GM13977 (cell line): ENCODE data around the gene CYP27B1.
"Not testable (repeated sequence)": the region's sequence is repeated elsewhere in the genome, so short reads cannot be mapped to it uniquely, and the experiment has no call there.

ENCODE experiments used
- DNase-seq: peaks from one replicate; pipeline ENCODE4 v3.0.0; 2012; ENCODE audit warnings: low spot score
- in situ Hi-C: fragments of 300-500 bp; cut with MboI; formaldehyde crosslinking; loops from one replicate; pipeline ENCODE4 v1.12.0; 2022; ENCODE audit warnings: low sequenced_read_pairs, low pct_unique_long_range_greater_than_20kb, mixed read lengths, inconsistent platforms; ENCODE audit not compliant: unreplicated experiment
- TF ChIP-seq, protein P1 (sequence below): IDR thresholded peaks from 2 replicates; pipeline ENCODE4 v1.5.1; 2012; ENCODE audit warnings: mild to moderate bottlenecking, control low read depth; ENCODE audit not compliant: insufficient read depth; ENCODE audit errors: extremely low read depth, missing control alignments

CYP27B1 gene

GRCh38 chr12:57724003-57724935, 42.6 kb downstream of the CYP27B1 start:
- in situ Hi-C loops, result no loop called here
- DNase-seq, result no peak
- TF ChIP-seq, protein P1, sequence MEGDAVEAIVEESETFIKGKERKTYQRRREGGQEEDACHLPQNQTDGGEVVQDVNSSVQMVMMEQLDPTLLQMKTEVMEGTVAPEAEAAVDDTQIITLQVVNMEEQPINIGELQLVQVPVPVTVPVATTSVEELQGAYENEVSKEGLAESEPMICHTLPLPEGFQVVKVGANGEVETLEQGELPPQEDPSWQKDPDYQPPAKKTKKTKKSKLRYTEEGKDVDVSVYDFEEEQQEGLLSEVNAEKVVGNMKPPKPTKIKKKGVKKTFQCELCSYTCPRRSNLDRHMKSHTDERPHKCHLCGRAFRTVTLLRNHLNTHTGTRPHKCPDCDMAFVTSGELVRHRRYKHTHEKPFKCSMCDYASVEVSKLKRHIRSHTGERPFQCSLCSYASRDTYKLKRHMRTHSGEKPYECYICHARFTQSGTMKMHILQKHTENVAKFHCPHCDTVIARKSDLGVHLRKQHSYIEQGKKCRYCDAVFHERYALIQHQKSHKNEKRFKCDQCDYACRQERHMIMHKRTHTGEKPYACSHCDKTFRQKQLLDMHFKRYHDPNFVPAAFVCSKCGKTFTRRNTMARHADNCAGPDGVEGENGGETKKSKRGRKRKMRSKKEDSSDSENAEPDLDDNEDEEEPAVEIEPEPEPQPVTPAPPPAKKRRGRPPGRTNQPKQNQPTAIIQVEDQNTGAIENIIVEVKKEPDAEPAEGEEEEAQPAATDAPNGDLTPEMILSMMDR, result no peak

- peak; percentile 28 for DNase-seq
- TF ChIP-seq, protein P1, result no peak
- in situ Hi-C loops, result no loop called here
These were observed 43.3 kb downstream of the CYP27B1 start for GRCh38 chr12:57723630-57723962.

GRCh38 chr12:57722716-57723629, 43.9 kb downstream of the CYP27B1 start:
- TF ChIP-seq, protein P1, result no peak
- in situ Hi-C loops, result no loop called here
- DNase-seq, result peak; percentile 16

GRCh38 chr12:57721846-57722608, 44.9 kb downstream of the CYP27B1 start:
- in situ Hi-C loops, DNase-seq: not testable (repeated sequence)

- DNase-seq, result peak; percentile 24
- TF ChIP-seq, protein P1, result no peak
- in situ Hi-C loops, result no loop called here
These were observed 46.0 kb downstream of the CYP27B1 start for GRCh38 chr12:57720606-57721595.

DNA sequence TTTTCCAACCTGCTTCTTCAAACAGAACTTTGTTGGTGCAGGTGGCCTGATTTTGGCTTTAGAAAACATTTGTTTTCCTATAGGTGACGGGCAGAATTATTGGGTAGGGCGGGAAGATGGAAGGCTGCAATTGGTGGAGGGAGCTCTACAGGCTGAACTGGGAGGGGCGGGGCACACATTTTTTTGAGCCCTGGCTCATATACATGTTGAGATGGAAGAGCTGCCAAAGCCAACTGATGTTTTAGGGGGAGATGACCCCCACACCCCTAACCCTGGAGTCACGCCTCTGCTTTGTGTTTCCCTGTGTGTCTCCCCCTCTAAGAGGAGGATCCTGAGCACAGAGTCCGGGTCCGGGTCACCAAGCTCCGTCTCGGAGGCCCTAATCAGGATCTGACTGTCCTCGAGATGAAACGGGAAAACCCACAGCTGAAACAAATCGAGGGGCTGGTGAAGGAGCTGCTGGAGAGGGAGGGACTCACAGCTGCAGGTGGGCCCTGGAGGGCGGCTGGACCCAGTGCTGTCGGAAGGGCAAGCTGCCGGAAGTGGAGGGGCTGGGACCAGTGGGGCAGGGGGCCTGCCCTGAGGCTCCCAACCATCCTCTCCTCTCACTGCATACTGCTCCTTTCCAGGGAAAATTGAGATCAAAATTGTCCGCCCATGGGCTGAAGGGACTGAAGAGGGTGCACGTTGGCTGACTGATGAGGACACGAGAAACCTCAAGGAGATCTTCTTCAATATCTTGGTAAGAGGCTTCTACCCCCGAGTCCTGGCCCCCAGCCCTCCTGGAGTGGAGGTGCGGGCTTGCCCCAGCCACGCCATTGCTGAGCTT, 46.9 kb downstream of the CYP27B1 start:
- TF ChIP-seq, protein P1, result no peak
- in situ Hi-C loops, result no loop called here
- peak; percentile 13 for DNase-seq
